Keratinocyte (primary cell): ENCODE measurements around the gene NAT16.

ENCODE experiments used
- EZH2 ChIP-seq: IDR thresholded peaks from one replicate; pipeline ENCODE4 v1.6.1; 2012; ENCODE audit warnings: inconsistent platforms, mild to moderate bottlenecking, low read length, moderate library complexity
- TF ChIP-seq, protein P1 (sequence below), 3 experiments: IDR thresholded peaks in 1 of 3; conservative IDR thresholded peaks in 1 of 3; optimal IDR thresholded peaks in 1 of 3; 2 replicates in 2 of 3; 3 replicates in 1 of 3; pipeline versions ENCODE3 to v1.5.1; 2011; ENCODE audit warnings: low read length in 3 of 3, mild to moderate bottlenecking in 3 of 3, moderate library complexity in 2 of 3, control low read depth in 1 of 3, inconsistent platforms in 1 of 3; ENCODE audit not compliant: insufficient read depth in 2 of 3; ENCODE audit errors: extremely low read depth in 1 of 3

DNA sequence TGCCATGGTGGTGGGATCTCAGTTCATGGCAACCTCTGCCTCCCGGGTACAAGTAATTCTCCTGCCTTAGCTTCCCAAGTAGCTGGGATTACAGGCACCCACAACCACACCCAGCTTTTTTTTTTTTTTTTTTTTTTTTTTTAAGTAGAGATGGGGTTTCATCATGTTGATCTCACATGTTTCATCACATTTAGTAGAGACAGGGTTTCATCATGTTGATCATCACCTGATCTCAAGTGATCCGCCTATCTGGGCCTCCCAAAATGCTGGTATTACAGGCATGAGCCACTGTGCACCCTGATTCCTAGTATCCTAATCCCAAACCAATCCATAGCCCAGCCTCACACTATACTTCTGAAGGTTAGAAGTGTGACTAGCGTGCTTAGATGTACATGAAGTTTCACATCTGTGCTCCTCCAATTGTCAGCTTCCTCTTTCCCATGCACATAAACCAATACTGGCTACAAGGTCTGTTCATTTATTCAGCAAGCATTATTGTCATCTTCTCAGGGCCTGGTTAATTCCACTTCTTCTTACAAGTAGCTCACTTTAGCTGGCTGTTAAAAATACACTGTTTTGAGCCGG lies 6.8 kb upstream of the NAT16 start:
- TF ChIP-seq, protein P1, sequence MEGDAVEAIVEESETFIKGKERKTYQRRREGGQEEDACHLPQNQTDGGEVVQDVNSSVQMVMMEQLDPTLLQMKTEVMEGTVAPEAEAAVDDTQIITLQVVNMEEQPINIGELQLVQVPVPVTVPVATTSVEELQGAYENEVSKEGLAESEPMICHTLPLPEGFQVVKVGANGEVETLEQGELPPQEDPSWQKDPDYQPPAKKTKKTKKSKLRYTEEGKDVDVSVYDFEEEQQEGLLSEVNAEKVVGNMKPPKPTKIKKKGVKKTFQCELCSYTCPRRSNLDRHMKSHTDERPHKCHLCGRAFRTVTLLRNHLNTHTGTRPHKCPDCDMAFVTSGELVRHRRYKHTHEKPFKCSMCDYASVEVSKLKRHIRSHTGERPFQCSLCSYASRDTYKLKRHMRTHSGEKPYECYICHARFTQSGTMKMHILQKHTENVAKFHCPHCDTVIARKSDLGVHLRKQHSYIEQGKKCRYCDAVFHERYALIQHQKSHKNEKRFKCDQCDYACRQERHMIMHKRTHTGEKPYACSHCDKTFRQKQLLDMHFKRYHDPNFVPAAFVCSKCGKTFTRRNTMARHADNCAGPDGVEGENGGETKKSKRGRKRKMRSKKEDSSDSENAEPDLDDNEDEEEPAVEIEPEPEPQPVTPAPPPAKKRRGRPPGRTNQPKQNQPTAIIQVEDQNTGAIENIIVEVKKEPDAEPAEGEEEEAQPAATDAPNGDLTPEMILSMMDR (optimal IDR thresholded peaks at IDR 0.05 in 1 of 3, IDR thresholded peaks at IDR 0.05 in 1 of 3, conservative IDR thresholded peaks at IDR 0.05 in 1 of 3; ENCODE audit: extremely low read depth in 1 of 3, insufficient read depth in 2 of 3, low read length in 3 of 3), result no peak
- no peak for TF ChIP-seq EZH2
